BLaER1 (cell line): ENCODE measurements around the gene TMEM259.

ENCODE experiments used
- H3K27ac ChIP-seq: shearing (Covaris generic); formaldehyde crosslinking; 2 replicates; pipeline ENCODE4 v1.8.1; 2022
- H3K27me3 ChIP-seq: shearing (Covaris generic); formaldehyde crosslinking; 2 replicates; pipeline ENCODE4 v1.8.1; 2022
- H3K36me3 ChIP-seq: shearing (Covaris generic); formaldehyde crosslinking; 2 replicates; pipeline ENCODE4 v1.8.1; 2022
- H3K4me1 ChIP-seq: shearing (Covaris generic); formaldehyde crosslinking; 2 replicates; pipeline ENCODE4 v1.8.1; 2022
- H3K4me2 ChIP-seq: shearing (Covaris generic); formaldehyde crosslinking; 2 replicates; pipeline ENCODE4 v1.8.1; 2022
- H3K4me3 ChIP-seq: shearing (Covaris generic); formaldehyde crosslinking; 2 replicates; pipeline ENCODE4 v1.8.1; 2022
- H3K9ac ChIP-seq: shearing (Covaris generic); formaldehyde crosslinking; 2 replicates; pipeline ENCODE4 v1.8.1; 2022
- H3K9me3 ChIP-seq: shearing (Covaris generic); formaldehyde crosslinking; 2 replicates; pipeline ENCODE4 v1.8.1; 2022
- H4K20me1 ChIP-seq: shearing (Covaris generic); formaldehyde crosslinking; 2 replicates; pipeline ENCODE4 v1.8.1; 2022
- Cebpa-rat ChIP-seq: shearing (Covaris generic); IDR thresholded peaks from 2 replicates; pipeline ENCODE4 v1.8.1; 2022

TMEM259 gene

GRCh38 chr19:1064661-1065605 is 44.0 kb upstream of the TMEM259 start:
- Histone ChIP-seq H3K4me3 (peak overlapping the region; percentile 34; the same call in 1 of the 2 replicates), H3K4me2 (peak overlapping the region; percentile 94), H3K9me3 (no peaks in the 10 kb centered on the region), H3K27ac (no peak overlapping the region), H4K20me1 (peaks cover 8% of the 10 kb centered on the region), H3K27me3 (no peaks in the 10 kb centered on the region), H3K4me1 (peaks cover 52% of the 10 kb centered on the region), H3K36me3 (peaks cover 7% of the 10 kb centered on the region), H3K9ac (0 out of 2 replicates have a peak overlapping the region, but pooled peaks have one; percentile 36)
- no peak for TF ChIP-seq Cebpa-rat

GRCh38 chr19:1063909-1064660 is 43.2 kb upstream of the TMEM259 start:
- Histone ChIP-seq H3K9ac (no peak overlapping the region), H3K4me3 (no peak overlapping the region), H3K27me3 (no peaks in the 10 kb centered on the region), H3K9me3 (no peaks in the 10 kb centered on the region), H3K27ac (no peak overlapping the region), H3K4me1 (peaks cover 43% of the 10 kb centered on the region), H4K20me1 (no peaks in the 10 kb centered on the region), H3K36me3 (no peaks in the 10 kb centered on the region), H3K4me2 (peak overlapping the region; percentile 94)
- TF ChIP-seq Cebpa-rat, result no peak

- Histone ChIP-seq H3K27me3 (no peaks in the 10 kb centered on the region), H3K9me3 (no peaks in the 10 kb centered on the region), H3K27ac (no peak overlapping the region), H4K20me1 (no peaks in the 10 kb centered on the region), H3K4me1 (peaks cover 43% of the 10 kb centered on the region), H3K4me2 (no peak overlapping the region), H3K36me3 (no peaks in the 10 kb centered on the region), H3K4me3 (no peak overlapping the region), H3K9ac (no peak overlapping the region)
- no peak for TF ChIP-seq Cebpa-rat
Observed at GRCh38 chr19:1063030-1063908, 42.3 kb upstream of the TMEM259 start.

GRCh38 chr19:1062387-1063029 is 41.6 kb upstream of the TMEM259 start:
- H3K27ac ChIP-seq, result no peak overlapping the region

GRCh38 chr19:1061987-1062386 is 41.1 kb upstream of the TMEM259 start:
- Histone ChIP-seq H4K20me1 (no peaks in the 10 kb centered on the region), H3K9me3 (no peaks in the 10 kb centered on the region), H3K9ac (no peak overlapping the region), H3K27ac (no peak overlapping the region), H3K4me3 (no peak overlapping the region), H3K27me3 (no peaks in the 10 kb centered on the region), H3K4me2 (no peak overlapping the region), H3K36me3 (no peaks in the 10 kb centered on the region), H3K4me1 (peaks cover 55% of the 10 kb centered on the region)
- no peak for TF ChIP-seq Cebpa-rat

More at GRCh38 chr19:1062387-1063029, 41.6 kb upstream of the TMEM259 start:
- Histone ChIP-seq H4K20me1 (no peaks in the 10 kb centered on the region), H3K4me2 (no peak overlapping the region), H3K36me3 (no peaks in the 10 kb centered on the region), H3K4me1 (peaks cover 49% of the 10 kb centered on the region), H3K27me3 (no peaks in the 10 kb centered on the region), H3K4me3 (no peak overlapping the region), H3K9me3 (no peaks in the 10 kb centered on the region), H3K9ac (no peak overlapping the region)
- TF ChIP-seq Cebpa-rat, result no peak

- H4K20me1 ChIP-seq, result no peaks in the 10 kb centered on the region
- no peaks in the 10 kb centered on the region for H3K9me3 ChIP-seq
- H3K9ac ChIP-seq, result no peak overlapping the region
- no peak overlapping the region for H3K27ac ChIP-seq
- H3K4me2 ChIP-seq, result no peak overlapping the region
- H3K4me3 ChIP-seq, result no peak overlapping the region
- H3K4me1 ChIP-seq, result peaks cover 48% of the 10 kb centered on the region
- H3K27me3 ChIP-seq, result no peaks in the 10 kb centered on the region
- no peaks in the 10 kb centered on the region for H3K36me3 ChIP-seq
- TF ChIP-seq Cebpa-rat, result no peak
Observed at GRCh38 chr19:1060689-1061088, 39.8 kb upstream of the TMEM259 start.

- Histone ChIP-seq H3K4me2 (peak overlapping the region; percentile 78), H3K36me3 (peaks cover 10% of the 10 kb centered on the region; the same call in 1 of the 2 replicates), H3K27ac (peak overlapping the region; percentile 48), H3K27me3 (no peaks in the 10 kb centered on the region), H3K4me3 (no peak overlapping the region), H4K20me1 (no peaks in the 10 kb centered on the region), H3K4me1 (peaks cover 29% of the 10 kb centered on the region), H3K9me3 (no peaks in the 10 kb centered on the region), H3K9ac (peak overlapping the region; percentile 28; the same call in 1 of the 2 replicates)
- no peak for TF ChIP-seq Cebpa-rat
Observed at GRCh38 chr19:1058112-1058511, 37.2 kb upstream of the TMEM259 start.

GRCh38 chr19:1057176-1057855 is 36.4 kb upstream of the TMEM259 start:
- peak overlapping the region; percentile 48 for H3K27ac ChIP-seq
- peaks cover 10% of the 10 kb centered on the region; the same call in 1 of the 2 replicates for H3K36me3 ChIP-seq
- H3K9me3 ChIP-seq, result no peaks in the 10 kb centered on the region
- peaks cover 34% of the 10 kb centered on the region for H3K4me1 ChIP-seq
- H3K27me3 ChIP-seq, result no peaks in the 10 kb centered on the region
- TF ChIP-seq Cebpa-rat, result no peak
- no peak overlapping the region for H3K9ac ChIP-seq
- H3K4me2 ChIP-seq, result peak overlapping the region; percentile 78
- H3K4me3 ChIP-seq, result no peak overlapping the region
- H4K20me1 ChIP-seq, result no peaks in the 10 kb centered on the region
